Esophagus muscularis mucosa (tissue), 4 donors: ENCODE data around the gene COL27A1.

ENCODE experiments used
- EP300 ChIP-seq: sonication (generic); formaldehyde crosslinking; IDR thresholded peaks from one replicate; pipeline ENCODE4 v1.6.1; 2017; ENCODE audit warnings: antibody characterized with exemption
- POLR2A ChIP-seq: fragments of 450-650 bp; IDR thresholded peaks from one replicate; pipeline ENCODE4 v1.6.1; 2017; ENCODE audit warnings: antibody characterized with exemption, moderate library complexity, mild to moderate bottlenecking, low read depth
- TF ChIP-seq, protein P1 (sequence below), 3 experiments: fragments of 200-600 bp in 2 of 3; fragments of 450-650 bp in 1 of 3; sonication (generic) in 2 of 3; IDR thresholded peaks; one replicate each; pipeline ENCODE4 v1.5.1; 2017 to 2019; ENCODE audit warnings: antibody characterized with exemption in 3 of 3, mild to moderate bottlenecking in 2 of 3, moderate library complexity in 1 of 3

DNA sequence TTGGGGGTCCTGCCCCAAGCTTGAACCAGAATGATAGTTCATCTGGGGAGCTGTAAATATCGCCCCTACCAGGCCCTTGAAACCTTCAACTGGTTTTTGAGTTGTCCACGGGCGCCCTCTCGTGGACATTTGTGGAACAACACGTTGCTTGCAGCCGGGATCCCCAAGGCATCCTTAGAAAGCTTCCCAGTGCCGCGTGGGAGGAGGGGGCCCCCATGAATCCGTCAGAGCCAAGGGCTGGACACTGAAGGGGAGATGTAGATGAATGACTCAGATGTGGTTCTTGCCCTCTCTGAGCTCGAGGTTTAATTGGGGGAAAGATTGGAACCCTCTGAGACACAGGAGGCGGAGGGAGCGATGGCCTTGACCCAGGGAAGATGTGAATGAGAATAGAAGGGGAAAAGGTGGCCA, 135.7 kb downstream of the COL27A1 start:
- TF ChIP-seq, protein P1, sequence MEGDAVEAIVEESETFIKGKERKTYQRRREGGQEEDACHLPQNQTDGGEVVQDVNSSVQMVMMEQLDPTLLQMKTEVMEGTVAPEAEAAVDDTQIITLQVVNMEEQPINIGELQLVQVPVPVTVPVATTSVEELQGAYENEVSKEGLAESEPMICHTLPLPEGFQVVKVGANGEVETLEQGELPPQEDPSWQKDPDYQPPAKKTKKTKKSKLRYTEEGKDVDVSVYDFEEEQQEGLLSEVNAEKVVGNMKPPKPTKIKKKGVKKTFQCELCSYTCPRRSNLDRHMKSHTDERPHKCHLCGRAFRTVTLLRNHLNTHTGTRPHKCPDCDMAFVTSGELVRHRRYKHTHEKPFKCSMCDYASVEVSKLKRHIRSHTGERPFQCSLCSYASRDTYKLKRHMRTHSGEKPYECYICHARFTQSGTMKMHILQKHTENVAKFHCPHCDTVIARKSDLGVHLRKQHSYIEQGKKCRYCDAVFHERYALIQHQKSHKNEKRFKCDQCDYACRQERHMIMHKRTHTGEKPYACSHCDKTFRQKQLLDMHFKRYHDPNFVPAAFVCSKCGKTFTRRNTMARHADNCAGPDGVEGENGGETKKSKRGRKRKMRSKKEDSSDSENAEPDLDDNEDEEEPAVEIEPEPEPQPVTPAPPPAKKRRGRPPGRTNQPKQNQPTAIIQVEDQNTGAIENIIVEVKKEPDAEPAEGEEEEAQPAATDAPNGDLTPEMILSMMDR (IDR thresholded peaks at IDR 0.05) = peak; percentile 86 to 98 (median 92)
- no peak for TF ChIP-seq POLR2A
- no peak for TF ChIP-seq EP300
